ENCODE results near the gene HOXB1. TPM values are rescaled to one million over a fixed set of nuclear protein-coding genes. Genes with fewer than 3 reads are reported as not detected.

Gene HOXB1
- total RNA-seq, 1 experiment from 2014 or later, result not detected

- intact Hi-C loops (cut with micrococcal nuclease; ENCODE audit: unreplicated experiment), result no loop called here
- H3K4me3 ChIP-seq (ENCODE audit: low read depth, low read length), result no peak overlapping the region
- no peaks in the 10 kb centered on the region for H3K9me3 ChIP-seq
- no peak overlapping the region for H3K4me3 Mint-ChIP-seq (ENCODE audit: unreplicated experiment)
- TF ChIP-seq CTCF (IDR thresholded peaks at IDR 0.05; ENCODE audit: insufficient read depth in 1 of 2, low read depth in 1 of 2, low read length in 1 of 2, severe bottlenecking in 1 of 2, unreplicated experiment in 1 of 2), result no peak
- no TSS peak for BruUV-seq (replicated peaks)
- H3K27me3 ChIP-seq (replicated peaks; ENCODE audit: control insufficient read depth, insufficient read depth, low read length), result no peaks in the 10 kb centered on the region
- no peaks in the 10 kb centered on the region for H3K9me3 Mint-ChIP-seq (ENCODE audit: unreplicated experiment)
- no peaks in the 10 kb centered on the region for H3K36me3 ChIP-seq (ENCODE audit: control insufficient read depth, insufficient read depth, low read length)
- H3K27me3 Mint-ChIP-seq (ENCODE audit: insufficient read depth, unreplicated experiment), result peaks cover 4% of the 10 kb centered on the region
- H3K4me1 ChIP-seq, result peaks cover 47% of the 10 kb centered on the region
- no peaks in the 10 kb centered on the region for H3K36me3 Mint-ChIP-seq (ENCODE audit: insufficient read depth, unreplicated experiment)
- H3K27ac Mint-ChIP-seq (ENCODE audit: unreplicated experiment), result no peak overlapping the region
- ChIA-PET POLR2A (no interaction called here), CTCF (no interaction called here)
- peaks cover 34% of the 10 kb centered on the region for H3K4me1 Mint-ChIP-seq (ENCODE audit: low read depth, unreplicated experiment)
- no peak for DNase-seq
These were observed 10.2 kb downstream of the HOXB1 start for GRCh38 chr17:48520631-48521079.

GRCh38 chr17:48519427-48519826 is 11.4 kb downstream of the HOXB1 start:
- POLR2A ChIA-PET, result no interaction called here
- H3K4me3 ChIP-seq (ENCODE audit: low read depth, low read length), result no peak overlapping the region
- H3K36me3 Mint-ChIP-seq (ENCODE audit: insufficient read depth, unreplicated experiment), result no peaks in the 10 kb centered on the region
- BruUV-seq (replicated peaks), result no TSS peak
- no peak overlapping the region for H3K4me3 Mint-ChIP-seq (ENCODE audit: unreplicated experiment)
- H3K36me3 ChIP-seq (ENCODE audit: control insufficient read depth, insufficient read depth, low read length), result no peaks in the 10 kb centered on the region
- CTCF ChIA-PET, result no interaction called here
- no peak for DNase-seq
- H3K4me1 Mint-ChIP-seq (ENCODE audit: low read depth, unreplicated experiment), result peaks cover 42% of the 10 kb centered on the region
- H3K9me3 Mint-ChIP-seq (ENCODE audit: unreplicated experiment), result no peaks in the 10 kb centered on the region
- no peak for TF ChIP-seq CTCF (IDR thresholded peaks at IDR 0.05; ENCODE audit: insufficient read depth in 1 of 2, low read depth in 1 of 2, low read length in 1 of 2, severe bottlenecking in 1 of 2, unreplicated experiment in 1 of 2)
- peaks cover 11% of the 10 kb centered on the region for H3K27me3 Mint-ChIP-seq (ENCODE audit: insufficient read depth, unreplicated experiment)
- intact Hi-C loops (cut with micrococcal nuclease; ENCODE audit: unreplicated experiment), result no loop called here
- H3K27ac Mint-ChIP-seq (ENCODE audit: unreplicated experiment), result no peak overlapping the region
- no peaks in the 10 kb centered on the region for H3K27me3 ChIP-seq (replicated peaks; ENCODE audit: control insufficient read depth, insufficient read depth, low read length)
- peaks cover 57% of the 10 kb centered on the region for H3K4me1 ChIP-seq
- no peaks in the 10 kb centered on the region for H3K9me3 ChIP-seq

- Mint-ChIP-seq H3K4me1 (ENCODE audit: low read depth, unreplicated experiment) (peaks cover 57% of the 10 kb centered on the region), H3K27me3 (ENCODE audit: insufficient read depth, unreplicated experiment) (peaks cover 18% of the 10 kb centered on the region), H3K27ac (ENCODE audit: unreplicated experiment) (peak overlapping the region; percentile 11), H3K4me3 (ENCODE audit: unreplicated experiment) (no peak overlapping the region), H3K36me3 (ENCODE audit: insufficient read depth, unreplicated experiment) (no peaks in the 10 kb centered on the region), H3K9me3 (ENCODE audit: unreplicated experiment) (no peaks in the 10 kb centered on the region)
- CTCF ChIA-PET, result interaction anchor here (0.7 to 1.6 kb wide), 4 partner anchors 11 to 154 kb away, joined by 3 to 5 read pairs (median 4); no protein-coding TSS in a partner anchor
- no TSS peak for BruUV-seq (replicated peaks)
- no peaks in the 10 kb centered on the region for H3K27me3 ChIP-seq (replicated peaks; ENCODE audit: control insufficient read depth, insufficient read depth, low read length)
- H3K36me3 ChIP-seq (ENCODE audit: control insufficient read depth, insufficient read depth, low read length), result no peaks in the 10 kb centered on the region
- no peak overlapping the region for H3K4me3 ChIP-seq (ENCODE audit: low read depth, low read length)
- intact Hi-C loops (cut with micrococcal nuclease; ENCODE audit: unreplicated experiment), result no loop called here
- TF ChIP-seq CTCF (IDR thresholded peaks at IDR 0.05; ENCODE audit: insufficient read depth in 1 of 2, low read depth in 1 of 2, low read length in 1 of 2, severe bottlenecking in 1 of 2, unreplicated experiment in 1 of 2), result no peak
- POLR2A ChIA-PET, result no interaction called here
- no peaks in the 10 kb centered on the region for H3K9me3 ChIP-seq
- H3K4me1 ChIP-seq, result peaks cover 66% of the 10 kb centered on the region
- no peak for DNase-seq
These were observed 13.3 kb downstream of the HOXB1 start for GRCh38 chr17:48517478-48517877.

All from Caco-2 (cell line).